ENCODE measurements around the gene CDC42BPG. TPM values are rescaled to one million over a fixed set of nuclear protein-coding genes. Genes with fewer than 3 reads are reported as not detected.

CDC42BPG gene
- polyA plus RNA-seq, 1 donor from 2014 or later = not detected

DNA sequence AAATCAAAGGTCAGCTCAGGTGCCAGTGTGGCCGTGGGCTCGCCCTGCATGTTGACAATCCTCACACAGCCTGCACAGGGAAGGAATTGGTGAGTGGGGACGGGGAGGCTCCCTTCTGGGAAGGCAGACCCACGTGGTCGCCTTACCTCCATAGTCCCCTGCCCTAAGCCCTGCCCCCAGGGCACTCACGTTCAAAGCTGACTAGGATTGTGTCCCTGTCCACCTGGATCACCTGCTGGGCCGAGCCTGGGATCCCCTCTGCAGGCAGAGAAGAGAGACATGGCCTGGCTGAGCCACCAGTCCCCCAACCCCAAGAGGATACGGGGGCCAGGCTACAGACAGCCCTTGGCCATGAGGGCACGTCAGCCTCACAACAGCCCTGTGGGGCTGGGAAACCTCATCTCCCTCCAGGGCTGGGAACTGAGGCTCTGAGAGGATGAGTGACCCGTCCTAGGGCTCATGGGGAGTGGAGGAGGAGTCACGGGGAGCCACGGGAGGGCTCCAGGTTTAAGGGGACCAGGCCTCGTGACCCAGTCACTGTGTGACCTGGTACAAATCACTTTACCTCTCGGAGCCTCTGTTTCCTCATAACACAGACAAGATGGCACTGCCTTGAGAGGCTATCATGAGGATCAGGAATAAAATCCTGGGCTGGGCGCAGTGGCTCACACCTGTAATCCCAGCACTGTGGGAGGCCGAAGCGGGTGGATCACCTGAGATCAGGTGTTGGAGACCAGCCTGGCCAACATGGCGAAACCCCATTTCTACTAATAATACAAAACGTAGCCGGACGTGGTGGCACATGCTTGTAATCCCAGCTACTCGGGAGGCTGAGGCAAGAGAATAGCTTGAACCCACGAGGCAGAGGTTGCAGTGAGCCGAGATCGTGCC is 54.0 kb downstream of the CDC42BPG start:
- Histone ChIP-seq H3K4me3 (ENCODE audit: low read length) (no peak overlapping the region), H3F3A (ENCODE audit: insufficient read depth, low read length, poor library complexity, severe bottlenecking) (no peaks in the 10 kb centered on the region), H3K27ac (ENCODE audit: low read length) (no peak overlapping the region), H3K9me2 (ENCODE audit: insufficient read depth, low read length) (no peaks in the 10 kb centered on the region), H4K20me1 (ENCODE audit: insufficient read depth) (no peaks in the 10 kb centered on the region), H2AFZ (ENCODE audit: low read depth, low read length) (no peak overlapping the region), H3K4me2 (ENCODE audit: low read length) (no peak overlapping the region), H3K27me3 (ENCODE audit: insufficient read depth, low read depth, low read length) (no peaks in the 10 kb centered on the region), H3K79me2 (replicated peaks; ENCODE audit: insufficient read depth, low read length) (no peaks in the 10 kb centered on the region), H3K9me3 (ENCODE audit: low read length) (no peaks in the 10 kb centered on the region), H3K36me3 (ENCODE audit: insufficient read depth, low read length) (no peaks in the 10 kb centered on the region), H3K9ac (ENCODE audit: low read length) (no peak overlapping the region)
- TF ChIP-seq EZH2 (IDR thresholded peaks at IDR 0.05; ENCODE audit: borderline replicate concordance, insufficient read depth, low read length, poor library complexity, severe bottlenecking) = no peak
- no peak for TF ChIP-seq POLR2AphosphoS5 (IDR thresholded peaks at IDR 0.05)
- no peak for TF ChIP-seq MXI1 (conservative IDR thresholded peaks at IDR 0.05; ENCODE audit: poor library complexity, severe bottlenecking)
- TF ChIP-seq EP300 (conservative IDR thresholded peaks at IDR 0.05; ENCODE audit: poor library complexity, severe bottlenecking) = no peak
- no peak for TF ChIP-seq REST (IDR thresholded peaks at IDR 0.05; ENCODE audit: borderline replicate concordance)
- TF ChIP-seq TAF1 (IDR thresholded peaks at IDR 0.05; ENCODE audit: low read depth) = no peak
- no peak for TF ChIP-seq SMC3 (conservative IDR thresholded peaks at IDR 0.05; ENCODE audit: poor library complexity)
- TF ChIP-seq RAD21 (conservative IDR thresholded peaks at IDR 0.05) = no peak
- no peak for TF ChIP-seq CTCF (IDR thresholded peaks at IDR 0.05; ENCODE audit: poor library complexity, severe bottlenecking)

DNA sequence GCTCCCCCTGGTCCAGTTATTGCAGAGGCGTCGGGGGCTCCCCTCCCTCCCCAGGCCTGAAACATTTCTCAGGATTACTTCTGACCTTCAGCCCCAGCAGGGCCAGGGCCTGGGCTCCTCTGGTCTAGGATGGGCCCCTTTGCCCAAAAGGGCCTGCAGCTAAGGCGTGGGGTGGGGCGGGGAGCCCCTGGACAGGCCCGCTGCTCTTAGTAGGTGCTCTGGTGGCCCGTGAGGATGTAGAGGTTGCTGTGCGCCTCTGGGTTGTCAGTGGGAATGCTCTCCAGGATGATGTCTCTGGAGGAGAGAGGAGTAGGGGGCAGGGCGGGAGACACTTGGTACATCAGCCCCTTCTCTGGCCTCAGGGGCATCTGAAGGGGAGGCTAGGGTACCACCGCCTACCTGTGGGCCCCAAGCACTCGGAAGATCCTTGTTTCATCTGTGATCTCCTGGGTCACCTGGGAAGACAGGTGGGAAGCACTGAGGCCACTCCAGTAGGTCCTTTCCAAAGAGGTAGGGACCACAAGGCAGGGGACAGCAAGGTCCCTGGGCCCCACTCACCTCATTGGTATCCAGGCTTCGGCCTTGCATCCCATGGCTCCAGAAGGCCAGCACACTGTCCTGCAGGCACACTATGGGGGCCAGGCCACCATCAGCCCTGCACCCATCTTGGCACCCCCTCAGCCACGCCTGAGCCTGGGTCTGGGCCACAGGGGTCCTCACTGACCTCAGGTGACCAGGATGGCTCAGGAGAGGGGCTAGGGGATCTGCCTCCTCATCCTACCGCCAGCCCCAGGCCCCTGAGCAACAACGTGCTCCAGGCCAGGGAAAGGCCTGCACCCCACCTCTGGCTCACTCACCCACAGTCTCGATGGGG is 54.9 kb downstream of the CDC42BPG start:
- H3K9ac ChIP-seq (ENCODE audit: low read length) = no peak overlapping the region
- H3K9me3 ChIP-seq (ENCODE audit: low read length) = no peaks in the 10 kb centered on the region
- H3K4me3 ChIP-seq (ENCODE audit: low read length) = no peak overlapping the region
- H3K27me3 ChIP-seq (ENCODE audit: insufficient read depth, low read depth, low read length) = no peaks in the 10 kb centered on the region
- no peaks in the 10 kb centered on the region for H3K9me2 ChIP-seq (ENCODE audit: insufficient read depth, low read length)
- no peak overlapping the region for H3K27ac ChIP-seq (ENCODE audit: low read length)
- H3K4me2 ChIP-seq (ENCODE audit: low read length) = no peak overlapping the region
- H3F3A ChIP-seq (ENCODE audit: insufficient read depth, low read length, poor library complexity, severe bottlenecking) = no peaks in the 10 kb centered on the region
- H2AFZ ChIP-seq (ENCODE audit: low read depth, low read length) = no peak overlapping the region
- no peaks in the 10 kb centered on the region for H3K79me2 ChIP-seq (replicated peaks; ENCODE audit: insufficient read depth, low read length)
- TF ChIP-seq MXI1 (conservative IDR thresholded peaks at IDR 0.05; ENCODE audit: poor library complexity, severe bottlenecking) (no peak), REST (IDR thresholded peaks at IDR 0.05; ENCODE audit: borderline replicate concordance) (no peak), EP300 (conservative IDR thresholded peaks at IDR 0.05; ENCODE audit: poor library complexity, severe bottlenecking) (no peak), TAF1 (IDR thresholded peaks at IDR 0.05; ENCODE audit: low read depth) (no peak), SMC3 (conservative IDR thresholded peaks at IDR 0.05; ENCODE audit: poor library complexity) (no peak), EZH2 (IDR thresholded peaks at IDR 0.05; ENCODE audit: borderline replicate concordance, insufficient read depth, low read length, poor library complexity, severe bottlenecking) (no peak), CTCF (IDR thresholded peaks at IDR 0.05; ENCODE audit: poor library complexity, severe bottlenecking) (no peak), RAD21 (conservative IDR thresholded peaks at IDR 0.05) (no peak), POLR2AphosphoS5 (IDR thresholded peaks at IDR 0.05) (no peak)
- no peaks in the 10 kb centered on the region for H4K20me1 ChIP-seq (ENCODE audit: insufficient read depth)
- no peaks in the 10 kb centered on the region for H3K36me3 ChIP-seq (ENCODE audit: insufficient read depth, low read length)
